Thyroid gland (tissue), 4 donors: ENCODE measurements around the gene NUP85. TPM values are rescaled to one million over a fixed set of nuclear protein-coding genes. Genes with fewer than 3 reads are reported as not detected.
A peak's percentile ranks its signal among the peaks of the same experiment; 100 is the strongest.

Experiments
- DNase-seq, 2 donors: peaks; one replicate each; pipeline ENCODE4 v3.0.0-alpha.2; 2019
- H3K27ac ChIP-seq, 3 donors: fragments of 200-600 bp; sonication (generic); 1 replicate in 2 of 3; 2 replicates in 1 of 3; pipeline ENCODE4 v1.5.1; 2016 to 2019; ENCODE audit warnings: mild to moderate bottlenecking in 1 of 3, moderate library complexity in 1 of 3
- H3K27me3 ChIP-seq: fragments of 200-600 bp; sonication (generic); one replicate; pipeline ENCODE4 v1.5.1; 2019
- H3K36me3 ChIP-seq, 2 donors: fragments of 200-600 bp; sonication (generic); one replicate each; pipeline ENCODE4 v1.5.1; 2016 to 2019
- H3K4me1 ChIP-seq, 2 donors: fragments of 200-600 bp; sonication (generic); one replicate each; pipeline ENCODE4 v1.5.1; 2017 to 2019
- H3K4me3 ChIP-seq, 3 donors: fragments of 200-600 bp; sonication (generic); replicated peaks in 1 of 3; 1 replicate in 2 of 3; 2 replicates in 1 of 3; pipeline ENCODE4 v1.5.1; 2016; ENCODE audit warnings: mild to moderate bottlenecking in 1 of 3
- H3K9me3 ChIP-seq: fragments of 200-600 bp; sonication (generic); one replicate; pipeline ENCODE4 v1.5.1; 2017
- CTCF ChIP-seq, 6 experiments: fragments of 200-600 bp in 3 of 6; fragments of 450-650 bp in 3 of 6; sonication (generic) in 3 of 6; IDR thresholded peaks; one replicate each; pipeline ENCODE4 v1.5.1; 2016 to 2019; ENCODE audit warnings: antibody characterized with exemption in 6 of 6, mild to moderate bottlenecking in 2 of 6, inconsistent platforms in 1 of 6, moderate library complexity in 1 of 6
- POLR2A ChIP-seq, 2 donors: fragments of 450-650 bp; IDR thresholded peaks; one replicate each; pipeline ENCODE4 v1.6.1; 2017; ENCODE audit warnings: antibody characterized with exemption in 2 of 2, mild to moderate bottlenecking in 2 of 2, moderate library complexity in 1 of 2
- WGBS, 2 donors: methylation state at CpG; one replicate each; pipeline ENCODE4 v1.1.5; 2017; 5-methylcytosine and 5-hydroxymethylcytosine counted together
- intact Hi-C: fragments of 100-400 bp; cut with DNase I; formaldehyde crosslinking; loops from one replicate; pipeline ENCODE4 v1.15.1; 2023
- total RNA-seq, 4 donors: library from RNA; depleted of rRNA; stranded (reverse); fragments of >200 nt; gene quantifications; one replicate each; pipeline ENCODE4 v1.2.3, GENCODE V29; 2016

The NUP85 gene
- total RNA-seq, 4 donors from 2014 or later = 24.7 to 31.7 (median 27.1) TPM

DNA sequence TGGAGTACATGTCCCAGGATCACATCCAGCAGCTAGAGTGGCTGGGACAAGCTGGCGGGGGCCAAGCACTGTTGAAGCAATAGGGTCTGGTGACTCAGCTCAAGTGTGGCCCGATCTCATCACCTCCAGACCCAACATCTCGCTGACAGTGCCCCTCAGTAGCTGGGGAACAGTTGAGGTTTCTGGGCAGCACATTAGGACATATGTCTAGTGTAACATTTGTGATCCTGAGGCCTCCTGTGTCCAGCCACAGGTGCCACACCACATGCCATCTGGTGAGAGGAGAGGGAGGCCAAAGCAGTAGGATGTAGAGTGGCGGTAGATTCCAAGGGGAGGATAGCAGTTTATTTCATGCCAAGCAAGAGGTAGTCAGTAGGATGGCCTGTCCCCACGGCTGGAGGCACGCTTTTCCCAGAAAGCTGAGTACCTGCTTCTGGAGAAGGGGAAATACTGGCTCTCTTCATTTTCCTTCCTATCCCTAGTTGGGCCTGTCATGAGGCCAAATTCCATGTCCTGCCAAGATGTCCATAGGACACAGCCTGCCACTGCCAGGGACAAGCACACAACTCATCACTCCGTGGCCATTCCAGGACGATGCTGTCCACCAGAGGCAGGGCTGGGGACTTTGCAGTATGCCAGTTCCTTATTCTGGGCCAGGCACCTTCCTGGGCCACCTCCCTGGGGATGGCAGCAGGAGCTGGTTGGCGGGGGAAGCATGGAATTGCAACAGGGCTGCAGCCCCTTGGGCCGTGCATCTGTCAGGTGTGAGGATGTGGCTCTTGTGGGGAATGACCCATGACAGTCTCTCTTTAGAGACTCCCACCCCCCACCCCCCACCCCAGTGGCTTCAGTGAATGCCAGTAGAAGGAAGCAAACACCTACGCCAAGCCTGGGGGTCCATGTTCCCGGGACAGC, 31.9 kb downstream of the NUP85 start:
- H3K9me3 ChIP-seq = no peaks in the 10 kb centered on the region
- DNase-seq = no peak
- H3K4me1 ChIP-seq = no peaks in the 10 kb centered on the region
- intact Hi-C loops = no loop called here
- peaks cover 81% of the 10 kb centered on the region in 2 donors for H3K36me3 ChIP-seq
- 61 to 85% methylated on average over 6 to 8 of the region's 12 CpGs for WGBS, 2 donors
- no peaks in the 10 kb centered on the region for H3K27me3 ChIP-seq
- no peak overlapping the region for H3K27ac ChIP-seq
- no peak overlapping the region for H3K4me3 ChIP-seq
- TF ChIP-seq CTCF (IDR thresholded peaks at IDR 0.05) (no peak), POLR2A (IDR thresholded peaks at IDR 0.05) (no peak)

- intact Hi-C loops = no loop called here
- DNase-seq = no peak
- Histone ChIP-seq H3K4me3 (no peak overlapping the region), H3K4me1 (no peaks in the 10 kb centered on the region), H3K27ac (no peak overlapping the region), H3K27me3 (no peaks in the 10 kb centered on the region), H3K9me3 (no peaks in the 10 kb centered on the region), H3K36me3 (peaks cover 81% of the 10 kb centered on the region in 2 donors)
- WGBS, 2 donors = 80 to 95% methylated on average over 1 to 9 of the region's 11 CpGs
- TF ChIP-seq POLR2A (IDR thresholded peaks at IDR 0.05) (no peak), CTCF (IDR thresholded peaks at IDR 0.05) (no peak)
Observed at GRCh38 chr17:75238020-75238580, 32.6 kb downstream of the NUP85 start.

GRCh38 chr17:75238684-75239191, 33.3 kb downstream of the NUP85 start:
- intact Hi-C loops = no loop called here
- Histone ChIP-seq H3K27ac (no peak overlapping the region), H3K9me3 (no peaks in the 10 kb centered on the region), H3K4me1 (no peaks in the 10 kb centered on the region), H3K27me3 (no peaks in the 10 kb centered on the region), H3K4me3 (no peak overlapping the region), H3K36me3 (peaks cover 85 to 87% of the 10 kb centered on the region in 2 donors)
- 50 to 60% methylated on average over 12 to 13 of the region's 13 CpGs for WGBS, 2 donors
- TF ChIP-seq CTCF (IDR thresholded peaks at IDR 0.05) (peak; percentile 45 to 80 (median 62)), POLR2A (IDR thresholded peaks at IDR 0.05) (no peak)
- peak; percentile 51 to 57 for DNase-seq

DNA sequence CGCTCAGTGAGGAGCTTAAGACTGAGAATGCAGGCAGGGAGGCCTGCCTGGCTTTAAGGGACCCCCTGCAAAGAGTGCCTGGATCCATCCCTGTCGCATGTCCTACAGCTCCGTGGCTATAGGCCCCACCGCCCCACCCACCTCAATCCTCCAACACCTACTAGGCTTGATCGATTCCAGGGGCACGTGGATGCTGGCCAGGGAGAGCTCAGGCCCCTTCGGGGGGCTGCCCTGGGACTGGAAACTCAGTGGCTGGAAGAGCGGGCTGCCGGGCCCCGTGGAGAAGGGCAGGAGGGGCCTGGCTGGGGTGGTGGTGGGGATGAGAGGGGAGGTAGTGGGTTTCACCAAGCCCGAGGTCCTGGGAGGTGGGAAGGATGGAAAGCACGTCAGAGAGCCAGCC, 33.7 kb downstream of the NUP85 start:
- no peaks in the 10 kb centered on the region for H3K4me1 ChIP-seq
- 89% methylated on average over 10 to 12 of the region's 12 CpGs for WGBS, 2 donors
- intact Hi-C loops = no loop called here

More for the DNA sequence above, 33.7 kb downstream of the NUP85 start:
- Histone ChIP-seq H3K36me3 (peaks cover 89 to 90% of the 10 kb centered on the region in 2 donors), H3K27me3 (no peaks in the 10 kb centered on the region), H3K4me3 (no peak overlapping the region), H3K27ac (no peak overlapping the region), H3K9me3 (no peaks in the 10 kb centered on the region)
- TF ChIP-seq CTCF (IDR thresholded peaks at IDR 0.05) = no peak
- no peak for TF ChIP-seq POLR2A (IDR thresholded peaks at IDR 0.05)
- DNase-seq = no peak
